PC-3 (cell line): Measurements from ENCODE around the gene TUBA3E.
"Not testable (repeated sequence)": the region's sequence is repeated elsewhere in the genome, so short reads cannot be mapped to it uniquely, and the experiment has no call there.

Source experiments
- EZH2 ChIP-seq: fragments of 300-600 bp; sonication (generic); IDR thresholded peaks from one replicate; pipeline ENCODE4 v1.6.1; 2017; ENCODE audit warnings: antibody characterized with exemption, mild to moderate bottlenecking, low read length; ENCODE audit not compliant: unreplicated experiment
- EZH2phosphoT487 ChIP-seq: fragments of 300-600 bp; sonication (generic); IDR thresholded peaks from 2 replicates; pipeline ENCODE4 v1.6.1; 2018; ENCODE audit warnings: mild to moderate bottlenecking, antibody characterized with exemption, low read length, borderline replicate concordance
- TF ChIP-seq, protein P1 (sequence below): fragments of 300-600 bp; sonication (generic); conservative IDR thresholded peaks from 2 replicates; pipeline ENCODE4 v1.5.1; 2017; ENCODE audit warnings: antibody characterized with exemption, low read depth, mild to moderate bottlenecking, low read length

DNA sequence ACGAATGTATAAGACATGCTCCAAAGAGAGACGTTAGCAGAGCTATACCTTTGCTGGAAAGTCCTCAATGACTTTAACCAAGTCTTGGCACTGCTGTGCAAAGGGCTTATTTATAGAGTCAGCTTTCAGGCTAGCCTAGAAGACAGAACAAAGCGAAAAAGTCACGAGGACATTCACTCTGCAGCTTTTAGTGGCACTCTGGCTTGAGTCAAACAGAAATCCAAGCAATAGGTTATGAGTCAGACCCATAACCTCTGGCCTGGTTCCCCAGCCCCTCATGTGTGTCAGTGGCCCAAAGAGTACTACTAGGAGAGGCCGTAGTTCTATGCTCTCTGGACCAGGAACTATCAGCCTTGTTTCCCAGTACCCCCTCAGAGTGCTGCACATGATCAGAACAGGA lies 23.4 kb downstream of the TUBA3E start:
- TF ChIP-seq, protein P1, sequence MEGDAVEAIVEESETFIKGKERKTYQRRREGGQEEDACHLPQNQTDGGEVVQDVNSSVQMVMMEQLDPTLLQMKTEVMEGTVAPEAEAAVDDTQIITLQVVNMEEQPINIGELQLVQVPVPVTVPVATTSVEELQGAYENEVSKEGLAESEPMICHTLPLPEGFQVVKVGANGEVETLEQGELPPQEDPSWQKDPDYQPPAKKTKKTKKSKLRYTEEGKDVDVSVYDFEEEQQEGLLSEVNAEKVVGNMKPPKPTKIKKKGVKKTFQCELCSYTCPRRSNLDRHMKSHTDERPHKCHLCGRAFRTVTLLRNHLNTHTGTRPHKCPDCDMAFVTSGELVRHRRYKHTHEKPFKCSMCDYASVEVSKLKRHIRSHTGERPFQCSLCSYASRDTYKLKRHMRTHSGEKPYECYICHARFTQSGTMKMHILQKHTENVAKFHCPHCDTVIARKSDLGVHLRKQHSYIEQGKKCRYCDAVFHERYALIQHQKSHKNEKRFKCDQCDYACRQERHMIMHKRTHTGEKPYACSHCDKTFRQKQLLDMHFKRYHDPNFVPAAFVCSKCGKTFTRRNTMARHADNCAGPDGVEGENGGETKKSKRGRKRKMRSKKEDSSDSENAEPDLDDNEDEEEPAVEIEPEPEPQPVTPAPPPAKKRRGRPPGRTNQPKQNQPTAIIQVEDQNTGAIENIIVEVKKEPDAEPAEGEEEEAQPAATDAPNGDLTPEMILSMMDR = not testable (repeated sequence)
- not testable (repeated sequence) for TF ChIP-seq EZH2phosphoT487, EZH2
